HG02678 (cell line): ENCODE measurements around the gene CHST15.

Experiments used
- ATAC-seq: cut with Tn5 transposase; IDR thresholded peaks from one replicate; pipeline ENCODE4 v1.9.1; 2021; ENCODE audit warnings: mild to moderate bottlenecking, moderate library complexity; ENCODE audit not compliant: unreplicated experiment

CHST15 gene

GRCh38 chr10:124002391-124003069 lies 90.9 kb downstream of the CHST15 start:
- ATAC-seq, result no peak

GRCh38 chr10:124001391-124002148 lies 91.8 kb downstream of the CHST15 start:
- ATAC-seq, result no peak

- no peak for ATAC-seq
Observed at GRCh38 chr10:124000792-124001201, 92.6 kb downstream of the CHST15 start.

GRCh38 chr10:123999956-124000615 lies 93.3 kb downstream of the CHST15 start:
- no peak for ATAC-seq

- ATAC-seq, result no peak
Observed at GRCh38 chr10:123999261-123999660, 94.1 kb downstream of the CHST15 start.

- ATAC-seq, result no peak
Observed at GRCh38 chr10:123998197-123999141, 94.9 kb downstream of the CHST15 start.

- ATAC-seq, result no peak
Observed at GRCh38 chr10:123997486-123998196, 95.8 kb downstream of the CHST15 start.

- ATAC-seq, result no peak
Observed at GRCh38 chr10:123997013-123997412, 96.4 kb downstream of the CHST15 start.

- ATAC-seq, result no peak
Observed at GRCh38 chr10:123996302-123996701, 97.1 kb downstream of the CHST15 start.

GRCh38 chr10:123995461-123996131 lies 97.8 kb downstream of the CHST15 start:
- ATAC-seq, result peak; percentile 56

- no peak for ATAC-seq
Observed at GRCh38 chr10:123995082-123995460, 98.3 kb downstream of the CHST15 start.

- ATAC-seq, result peak; percentile 52
Observed at GRCh38 chr10:123994417-123995081, 98.8 kb downstream of the CHST15 start.

GRCh38 chr10:123993534-123994416 lies 99.6 kb downstream of the CHST15 start:
- no peak for ATAC-seq

- no peak for ATAC-seq
Observed at GRCh38 chr10:123991611-123992570, 101.5 kb downstream of the CHST15 start.

- no peak for ATAC-seq
Observed at GRCh38 chr10:123990889-123991288, 102.5 kb downstream of the CHST15 start.

GRCh38 chr10:123988694-123989093 lies 104.7 kb downstream of the CHST15 start:
- no peak for ATAC-seq

- no peak for ATAC-seq
Observed at GRCh38 chr10:123986736-123987135, 106.7 kb downstream of the CHST15 start.
